Inflammatory macrophage treated with lipopolysaccharide for 4 hours (primary cell): ENCODE measurements around the gene ST3GAL4.
A peak's percentile ranks its signal among the peaks of the same experiment; 100 is the strongest.
"Not testable (repeated sequence)": the region's sequence is repeated elsewhere in the genome, so short reads cannot be mapped to it uniquely, and the experiment has no call there.

Source experiments
- DNase-seq: peaks from one replicate; pipeline ENCODE4 v3.0.0-alpha.2; 2020

The ST3GAL4 gene

GRCh38 chr11:126347751-126348668 is 7.5 kb upstream of the ST3GAL4 start:
- DNase-seq, result no peak

- no peak for DNase-seq
Observed at GRCh38 chr11:126348806-126349582, 6.5 kb upstream of the ST3GAL4 start.

GRCh38 chr11:126350836-126351235 is 4.7 kb upstream of the ST3GAL4 start:
- no peak for DNase-seq

- no peak for DNase-seq
Observed at GRCh38 chr11:126352163-126352562, 3.3 kb upstream of the ST3GAL4 start.

GRCh38 chr11:126352934-126353801 is 2.3 kb upstream of the ST3GAL4 start:
- DNase-seq, result peak; percentile 73

GRCh38 chr11:126354631-126355323 is 709 bp upstream of the ST3GAL4 start:
- DNase-seq, result no peak

GRCh38 chr11:126355926-126356897 is 726 bp downstream of the ST3GAL4 start:
- peak; percentile 96 for DNase-seq

- no peak for DNase-seq
Observed at GRCh38 chr11:126357055-126357962, 1.8 kb downstream of the ST3GAL4 start.

GRCh38 chr11:126357969-126358762 is 2.7 kb downstream of the ST3GAL4 start:
- DNase-seq, result no peak

- no peak for DNase-seq
Observed at GRCh38 chr11:126358763-126359160, 3.3 kb downstream of the ST3GAL4 start.

GRCh38 chr11:126359431-126360048 is 4.1 kb downstream of the ST3GAL4 start:
- no peak for DNase-seq

GRCh38 chr11:126360049-126360446 is 4.6 kb downstream of the ST3GAL4 start:
- no peak for DNase-seq

GRCh38 chr11:126361400-126361799 is 5.9 kb downstream of the ST3GAL4 start:
- no peak for DNase-seq

- DNase-seq, result no peak
Observed at GRCh38 chr11:126362879-126363655, 7.6 kb downstream of the ST3GAL4 start.

- DNase-seq, result no peak
Observed at GRCh38 chr11:126363706-126364248, 8.3 kb downstream of the ST3GAL4 start.

GRCh38 chr11:126364735-126365134 is 9.2 kb downstream of the ST3GAL4 start:
- DNase-seq, result not testable (repeated sequence)

- not testable (repeated sequence) for DNase-seq
Observed at GRCh38 chr11:126365508-126365907, 10.0 kb downstream of the ST3GAL4 start.
